Body of pancreas (tissue), 4 donors: ENCODE results near the gene PARM1. TPM values are rescaled to one million over a fixed set of nuclear protein-coding genes. Genes with fewer than 3 reads are reported as not detected.

Source experiments
- ATAC-seq: fragments of 150-250 bp; one replicate; pipeline ENCODE4 v1.9.1; 2016
- DNase-seq, 4 donors: peaks; one replicate each; pipeline ENCODE4 v3.0.0-alpha.2; 2019
- H3K27ac ChIP-seq, 4 donors: fragments of 200-600 bp; sonication (generic); 1 replicate in 3 of 4; 2 replicates in 1 of 4; pipeline versions ENCODE4 v1.5.1 to v1.6.1; 2016 to 2019; ENCODE audit warnings: mild to moderate bottlenecking in 1 of 4, mixed read lengths in 1 of 4, moderate library complexity in 1 of 4
- H3K27me3 ChIP-seq, 2 donors: fragments of 200-600 bp; sonication (generic); one replicate each; pipeline ENCODE4 v1.6.0; 2016; ENCODE audit warnings: mild to moderate bottlenecking in 1 of 2
- H3K36me3 ChIP-seq, 2 donors: fragments of 200-600 bp; sonication (generic); replicated peaks in 1 of 2; 2 replicates each; pipeline ENCODE4 v1.5.1; 2016; ENCODE audit warnings: low read depth in 2 of 2; ENCODE audit not compliant: insufficient read depth in 1 of 2
- H3K4me1 ChIP-seq: fragments of 200-600 bp; sonication (generic); one replicate; pipeline ENCODE4 v1.6.0; 2016
- H3K4me3 ChIP-seq, 2 donors: fragments of 200-600 bp; sonication (generic); 1 replicate in 1 of 2; 2 replicates in 1 of 2; pipeline ENCODE4 v1.5.1; 2016 to 2019
- H3K9me3 ChIP-seq, 3 donors: fragments of 200-600 bp; sonication (generic); 1 replicate in 2 of 3; 2 replicates in 1 of 3; pipeline ENCODE4 v1.5.1; 2016
- CTCF ChIP-seq, 7 experiments: fragments of 450-650 bp in 4 of 7; fragments of 200-600 bp in 3 of 7; sonication (generic) in 3 of 7; IDR thresholded peaks; one replicate each; pipeline ENCODE4 v1.5.1; 2016 to 2019; ENCODE audit warnings: antibody characterized with exemption in 7 of 7
- POLR2A ChIP-seq, 3 donors: fragments of 450-650 bp; IDR thresholded peaks; one replicate each; pipeline ENCODE4 v1.6.1; 2016; ENCODE audit warnings: antibody characterized with exemption in 3 of 3, mild to moderate bottlenecking in 2 of 3
- WGBS, 2 donors: methylation state at CpG; one replicate each; pipeline ENCODE4 v1.1.5; 2017; 5-methylcytosine and 5-hydroxymethylcytosine counted together
- intact Hi-C: fragments of 100-400 bp; cut with DNase I; formaldehyde crosslinking; loops from one replicate; pipeline ENCODE4 v1.15.1; 2023
- total RNA-seq, 2 donors: library from RNA; depleted of rRNA; stranded (reverse); fragments of >200 nt; gene quantifications; one replicate each; pipeline ENCODE4 v1.1.0, GENCODE V29; 2016

Gene PARM1
- total RNA-seq, 2 donors from 2014 or later: 21.0 to 28.7 TPM

GRCh38 chr4:74969507-74970474, 36.9 kb downstream of the PARM1 start:
- intact Hi-C loops: no loop called here
- peak; percentile 12 to 61 (median 33) for TF ChIP-seq CTCF (IDR thresholded peaks at IDR 0.05)
- TF ChIP-seq POLR2A (IDR thresholded peaks at IDR 0.05): no peak
- WGBS, 2 donors: 54 to 56% methylated on average over 9 of the region's 9 CpGs
- Histone ChIP-seq H3K36me3 (no peaks in the 10 kb centered on the region), H3K27ac (peak overlapping the region in 2 of 4 donors; percentile 0 to 32), H3K4me3 (no peak overlapping the region), H3K4me1 (peaks cover 21% of the 10 kb centered on the region), H3K27me3 (no peaks in the 10 kb centered on the region), H3K9me3 (no peaks in the 10 kb centered on the region)
- peak; percentile 78 for ATAC-seq
- peak; percentile 33 to 66 (median 52) for DNase-seq

GRCh38 chr4:74970577-74970976, 37.7 kb downstream of the PARM1 start:
- TF ChIP-seq CTCF (IDR thresholded peaks at IDR 0.05): no peak
- no peak for TF ChIP-seq POLR2A (IDR thresholded peaks at IDR 0.05)
- ATAC-seq: no peak

GRCh38 chr4:74971862-74972261, 38.9 kb downstream of the PARM1 start:
- peaks cover 21% of the 10 kb centered on the region for H3K4me1 ChIP-seq
- no peaks in the 10 kb centered on the region for H3K9me3 ChIP-seq
- ATAC-seq: no peak
- TF ChIP-seq CTCF (IDR thresholded peaks at IDR 0.05) (no peak), POLR2A (IDR thresholded peaks at IDR 0.05) (no peak)
- H3K27me3 ChIP-seq: no peaks in the 10 kb centered on the region
- H3K27ac ChIP-seq: no peak overlapping the region
- 90 to 93% methylated on average over 1 of the region's 1 CpG for WGBS, 2 donors
- H3K36me3 ChIP-seq: no peaks in the 10 kb centered on the region
- no peak overlapping the region for H3K4me3 ChIP-seq
- DNase-seq: no peak
- intact Hi-C loops: no loop called here

More at GRCh38 chr4:74970577-74970976, 37.7 kb downstream of the PARM1 start:
- Histone ChIP-seq H3K4me3 (no peak overlapping the region), H3K36me3 (no peaks in the 10 kb centered on the region), H3K27ac (peak overlapping the region in 2 of 4 donors; percentile 0 to 32), H3K4me1 (peaks cover 21% of the 10 kb centered on the region), H3K27me3 (no peaks in the 10 kb centered on the region), H3K9me3 (no peaks in the 10 kb centered on the region)
- 46 to 50% methylated on average over 1 of the region's 1 CpG for WGBS, 2 donors
- intact Hi-C loops: no loop called here
- DNase-seq: no peak

GRCh38 chr4:74975082-74975481, 42.2 kb downstream of the PARM1 start:
- no peak for TF ChIP-seq POLR2A (IDR thresholded peaks at IDR 0.05)
- no peak for TF ChIP-seq CTCF (IDR thresholded peaks at IDR 0.05)
- intact Hi-C loops: no loop called here
- Histone ChIP-seq H3K4me1 (peaks cover 5% of the 10 kb centered on the region), H3K9me3 (no peaks in the 10 kb centered on the region), H3K4me3 (no peak overlapping the region), H3K36me3 (no peaks in the 10 kb centered on the region), H3K27me3 (no peaks in the 10 kb centered on the region), H3K27ac (no peak overlapping the region)
- 88 to 98% methylated on average over 2 of the region's 2 CpGs for WGBS, 2 donors
- no peak for ATAC-seq
- no peak for DNase-seq
